ENCODE results near the gene UGCG.

Gene UGCG

DNA sequence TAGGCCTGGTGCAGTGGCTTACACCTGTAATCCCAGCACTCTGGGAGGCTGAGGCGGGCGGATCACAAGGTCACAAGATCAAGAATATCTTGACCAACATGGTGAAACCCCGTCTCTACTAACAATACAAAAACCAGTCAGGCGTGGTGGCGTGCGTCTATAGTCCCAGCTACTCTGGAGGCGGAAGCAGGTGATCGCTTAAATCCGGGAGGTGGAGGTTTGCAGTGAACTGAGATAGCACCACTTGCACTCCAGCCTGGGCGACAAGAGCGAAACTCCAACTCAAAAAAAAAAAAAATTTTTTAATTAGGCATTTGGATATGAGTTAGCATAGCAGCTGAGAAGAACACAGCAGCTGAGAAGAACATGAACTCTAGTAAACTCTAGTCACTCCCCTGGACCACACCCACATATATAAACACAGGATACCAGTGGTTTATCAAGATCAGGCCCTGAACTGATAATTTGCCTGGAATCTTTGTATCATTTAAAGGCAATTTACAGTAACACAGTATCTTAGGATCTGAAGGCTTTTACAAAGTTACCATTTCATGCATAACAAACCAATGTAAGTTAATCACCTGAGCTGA lies 4.6 kb upstream of the UGCG start:
- TF ChIP-seq, protein P1, sequence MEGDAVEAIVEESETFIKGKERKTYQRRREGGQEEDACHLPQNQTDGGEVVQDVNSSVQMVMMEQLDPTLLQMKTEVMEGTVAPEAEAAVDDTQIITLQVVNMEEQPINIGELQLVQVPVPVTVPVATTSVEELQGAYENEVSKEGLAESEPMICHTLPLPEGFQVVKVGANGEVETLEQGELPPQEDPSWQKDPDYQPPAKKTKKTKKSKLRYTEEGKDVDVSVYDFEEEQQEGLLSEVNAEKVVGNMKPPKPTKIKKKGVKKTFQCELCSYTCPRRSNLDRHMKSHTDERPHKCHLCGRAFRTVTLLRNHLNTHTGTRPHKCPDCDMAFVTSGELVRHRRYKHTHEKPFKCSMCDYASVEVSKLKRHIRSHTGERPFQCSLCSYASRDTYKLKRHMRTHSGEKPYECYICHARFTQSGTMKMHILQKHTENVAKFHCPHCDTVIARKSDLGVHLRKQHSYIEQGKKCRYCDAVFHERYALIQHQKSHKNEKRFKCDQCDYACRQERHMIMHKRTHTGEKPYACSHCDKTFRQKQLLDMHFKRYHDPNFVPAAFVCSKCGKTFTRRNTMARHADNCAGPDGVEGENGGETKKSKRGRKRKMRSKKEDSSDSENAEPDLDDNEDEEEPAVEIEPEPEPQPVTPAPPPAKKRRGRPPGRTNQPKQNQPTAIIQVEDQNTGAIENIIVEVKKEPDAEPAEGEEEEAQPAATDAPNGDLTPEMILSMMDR (IDR thresholded peaks at IDR 0.05; ENCODE audit: low read depth, low read length): no peak
- DNase-seq (ENCODE audit: extremely low read depth, low read depth): no peak

DNA sequence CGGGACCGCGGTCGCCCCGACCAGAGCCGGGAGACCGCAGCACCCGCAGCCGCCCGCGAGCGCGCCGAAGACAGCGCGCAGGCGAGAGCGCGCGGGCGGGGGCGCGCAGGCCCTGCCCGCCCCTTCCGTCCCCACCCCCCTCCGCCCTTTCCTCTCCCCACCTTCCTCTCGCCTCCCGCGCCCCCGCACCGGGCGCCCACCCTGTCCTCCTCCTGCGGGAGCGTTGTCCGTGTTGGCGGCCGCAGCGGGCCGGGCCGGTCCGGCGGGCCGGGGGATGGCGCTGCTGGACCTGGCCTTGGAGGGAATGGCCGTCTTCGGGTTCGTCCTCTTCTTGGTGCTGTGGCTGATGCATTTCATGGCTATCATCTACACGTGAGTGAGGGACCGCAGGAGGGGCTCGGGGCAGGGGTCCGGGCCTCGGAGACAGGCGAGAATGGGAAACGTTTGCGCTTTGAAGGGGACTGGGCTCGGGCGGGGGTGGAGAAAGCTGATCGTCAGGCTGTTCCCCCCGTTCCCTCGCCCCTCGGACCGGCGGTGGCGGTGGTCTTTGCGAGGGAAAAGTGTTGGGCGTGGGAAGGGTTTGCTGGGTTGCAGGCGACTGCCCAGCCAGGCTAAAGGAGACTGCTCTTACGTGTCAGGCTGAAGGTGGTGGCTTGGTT lies 457 bp downstream of the UGCG start:
- TF ChIP-seq, protein P1 (IDR thresholded peaks at IDR 0.05; ENCODE audit: low read depth, low read length): peak; percentile 21
- DNase-seq (ENCODE audit: extremely low read depth, low read depth): no peak

DNA sequence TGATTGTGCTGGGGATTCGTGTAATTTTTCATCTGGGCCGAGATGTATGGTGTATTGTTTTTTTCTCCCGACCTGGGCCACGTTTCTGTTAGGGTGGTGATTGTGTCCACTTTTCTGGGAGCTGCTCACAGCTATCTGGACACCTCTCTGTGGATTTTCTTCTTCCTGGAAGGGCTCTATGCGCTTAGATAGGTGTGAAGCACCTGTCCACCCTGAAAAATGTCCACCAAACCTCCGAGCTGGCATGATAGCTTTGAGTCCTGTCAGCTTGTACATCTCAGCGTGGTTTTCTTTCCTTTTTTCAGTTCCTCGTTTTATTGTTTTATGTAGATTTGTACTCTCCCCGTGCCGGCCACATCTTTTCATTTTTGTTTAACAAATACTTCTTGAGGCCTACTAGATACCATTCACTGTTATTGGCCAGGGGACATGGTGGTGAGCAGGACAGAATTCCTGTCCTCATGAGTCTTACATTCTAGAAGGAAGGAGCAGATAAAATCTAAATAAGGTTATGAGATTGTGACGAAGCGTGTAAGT lies 1.1 kb downstream of the UGCG start:
- TF ChIP-seq, protein P1 (IDR thresholded peaks at IDR 0.05; ENCODE audit: low read depth, low read length): no peak
- no peak for DNase-seq (ENCODE audit: extremely low read depth, low read depth)

DNA sequence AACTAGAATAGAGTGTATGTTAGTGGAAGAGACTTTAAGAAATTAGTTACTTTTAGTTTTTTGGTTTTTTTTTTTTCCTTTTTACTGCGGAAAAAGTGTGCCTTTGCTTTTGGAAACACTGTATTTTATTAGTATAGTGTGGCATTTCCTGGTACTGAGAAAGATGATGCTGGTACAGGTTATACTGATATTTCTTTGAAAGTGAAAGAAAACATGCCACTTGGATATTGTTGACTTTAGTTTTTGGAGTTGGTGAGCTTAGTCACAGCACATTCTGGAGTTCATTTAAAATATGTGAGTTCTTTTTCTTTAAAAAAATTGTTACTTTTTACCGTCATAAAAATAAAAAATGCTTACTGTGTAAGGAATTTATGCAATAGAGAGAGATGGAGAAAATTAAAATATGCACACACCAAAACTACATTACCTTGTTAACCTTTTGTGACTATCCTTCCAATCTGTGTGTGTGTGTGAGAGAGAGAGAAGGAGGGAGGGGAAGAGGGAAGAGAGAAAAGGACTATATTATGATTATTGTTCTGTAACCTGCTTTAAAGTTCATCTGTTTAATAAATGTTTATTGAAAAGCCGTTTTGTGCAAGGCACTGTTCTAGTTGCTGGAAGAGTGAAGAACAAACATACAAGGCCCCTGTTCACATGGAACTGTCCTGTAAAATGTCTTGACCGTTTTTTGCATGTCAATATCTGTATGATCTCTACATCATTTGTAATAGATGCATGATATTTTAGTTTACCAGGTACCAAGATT lies 1.9 kb downstream of the UGCG start:
- TF ChIP-seq, protein P1 (IDR thresholded peaks at IDR 0.05; ENCODE audit: low read depth, low read length): no peak

DNA sequence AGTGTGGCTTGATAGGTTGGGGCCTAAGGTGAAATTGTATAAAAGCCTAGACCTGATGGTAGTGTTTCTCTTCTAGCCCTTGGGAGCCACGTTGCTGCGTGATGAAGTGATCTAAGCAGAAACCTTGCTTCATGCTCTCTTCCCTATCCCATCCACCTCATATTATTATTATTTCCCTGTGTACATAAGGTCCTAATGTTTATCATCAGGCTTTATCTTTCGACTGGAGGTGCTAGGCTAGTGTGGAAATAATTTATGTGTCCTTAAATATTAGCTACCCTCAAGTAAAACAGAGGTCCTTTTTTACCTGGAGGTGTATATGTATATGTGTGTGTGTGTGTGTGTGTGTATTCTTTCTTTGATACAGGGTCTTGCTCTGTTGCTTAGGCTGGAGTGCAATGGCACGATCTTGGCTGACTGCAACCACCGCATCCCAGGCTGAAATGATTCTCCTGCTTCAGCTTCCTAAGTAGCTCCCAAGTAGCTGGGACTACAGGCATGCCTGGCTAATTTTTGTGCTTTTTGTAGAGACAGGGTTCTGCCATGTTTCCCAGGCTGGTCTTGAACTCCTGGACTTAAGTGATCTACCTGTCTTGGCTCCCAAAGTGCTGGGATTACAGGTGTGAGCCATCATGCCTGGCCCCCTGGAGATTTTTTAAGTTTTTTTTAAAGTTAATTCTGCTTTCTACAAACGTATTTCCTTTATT lies 3.7 kb downstream of the UGCG start:
- no peak for DNase-seq (ENCODE audit: extremely low read depth, low read depth)
- TF ChIP-seq, protein P1 (IDR thresholded peaks at IDR 0.05; ENCODE audit: low read depth, low read length): no peak

More for the DNA sequence above, 1.9 kb downstream of the UGCG start:
- DNase-seq (ENCODE audit: extremely low read depth, low read depth): no peak

DNA sequence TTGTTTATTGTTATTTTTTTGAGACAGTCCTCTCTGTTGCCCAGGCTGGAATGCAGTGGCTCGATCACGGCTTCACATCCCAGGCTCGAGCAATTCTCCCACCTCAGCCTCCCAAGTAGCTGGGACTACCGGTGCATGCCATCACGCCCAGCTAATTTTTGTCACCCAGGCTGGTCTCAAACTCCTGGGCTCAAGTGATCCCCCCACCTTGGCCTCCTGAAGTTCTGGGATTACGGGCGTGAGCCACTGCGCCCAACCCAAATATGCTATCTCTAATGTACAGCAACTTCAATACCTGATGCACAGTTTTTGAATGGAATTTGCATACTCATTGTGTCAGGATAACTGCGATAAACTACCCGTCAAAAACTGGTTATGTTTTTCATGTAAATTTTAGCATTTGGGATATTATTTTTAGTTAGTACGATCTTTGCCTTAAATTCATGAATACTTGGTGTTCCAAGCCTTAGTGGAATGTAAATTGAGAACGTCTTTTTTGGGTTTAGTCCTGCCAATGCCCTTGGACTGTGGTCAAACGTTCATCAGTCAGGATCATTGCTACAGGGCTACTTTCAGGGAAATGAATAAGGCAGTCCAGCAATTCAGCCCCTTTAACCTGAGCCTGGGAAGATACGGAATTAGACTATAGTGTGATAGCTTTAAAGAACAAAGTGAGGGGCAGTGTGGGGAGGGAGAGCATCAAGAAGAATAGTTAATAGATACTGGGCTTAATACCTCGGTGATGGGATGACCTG lies 4.4 kb downstream of the UGCG start:
- TF ChIP-seq, protein P1 (IDR thresholded peaks at IDR 0.05; ENCODE audit: low read depth, low read length): no peak
- no peak for DNase-seq (ENCODE audit: extremely low read depth, low read depth)

Measured in AG09319 (cell line).